Astrocyte of the spinal cord (primary cell): Measurements from ENCODE around the gene AP5S1.

Experiments used
- DNase-seq: peaks from one replicate; pipeline ENCODE4 v3.0.0; 2011; ENCODE audit warnings: low read depth, low spot score
- H3K4me3 ChIP-seq: 2 replicates; pipeline ENCODE4 v1.5.1; 2011; ENCODE audit warnings: low read depth, mild to moderate bottlenecking, low read length, moderate library complexity
- CTCF ChIP-seq: IDR thresholded peaks from 2 replicates; pipeline ENCODE4 v1.5.1; 2012; ENCODE audit warnings: low read depth, mild to moderate bottlenecking, low read length, inconsistent platforms
- in situ Hi-C: cut with HindIII; loops from 2 replicates; pipeline ENCODE4 v1.10.0; 2017; ENCODE audit warnings: low sequenced_read_pairs

AP5S1 gene

GRCh38 chr20:3858689-3859088, 38.3 kb downstream of the AP5S1 start:
- TF ChIP-seq CTCF = no peak
- DNase-seq = no peak
- no peak overlapping the region for H3K4me3 ChIP-seq
- in situ Hi-C loops = no loop called here

DNA sequence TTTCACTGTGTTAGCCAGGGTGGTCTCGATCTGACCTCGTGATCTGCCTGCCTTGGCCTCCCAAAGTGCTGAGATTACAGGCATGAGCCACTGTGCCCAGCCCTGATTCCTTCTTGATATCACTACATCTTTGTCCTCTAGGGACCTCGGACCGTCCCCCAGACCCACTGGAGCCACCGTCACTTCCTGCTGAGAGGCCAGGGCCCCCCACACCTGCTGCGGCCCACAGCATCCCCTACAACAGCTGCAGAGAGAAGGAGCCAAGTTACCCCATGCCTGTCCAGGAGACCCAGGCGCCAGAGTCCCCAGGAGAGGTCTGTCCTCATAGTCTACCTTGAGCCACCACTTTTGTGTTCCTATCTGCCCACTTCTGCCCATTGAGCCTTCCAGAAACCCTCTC, 40.8 kb downstream of the AP5S1 start:
- no peak for TF ChIP-seq CTCF
- in situ Hi-C loops = no loop called here
- no peak for DNase-seq
- H3K4me3 ChIP-seq = no peak overlapping the region

DNA sequence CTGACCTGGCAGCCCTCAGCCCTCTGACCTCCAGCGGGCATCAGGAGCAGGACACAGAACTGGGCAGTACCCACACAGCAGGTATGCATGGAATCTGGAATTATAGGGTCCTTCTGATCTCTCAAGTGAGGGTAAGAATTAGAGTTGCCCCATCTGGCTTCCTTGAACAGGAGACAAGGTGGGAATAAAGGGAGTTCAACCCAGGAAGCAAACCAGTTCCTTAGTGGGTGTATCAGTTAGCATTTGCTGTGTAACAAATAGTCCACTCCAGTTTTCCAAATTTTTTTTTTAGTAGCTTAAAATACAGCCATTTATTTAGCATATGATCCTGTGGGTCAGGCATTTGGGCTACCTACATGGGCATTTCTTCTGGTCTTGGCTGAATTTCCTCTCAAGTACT, 42.0 kb downstream of the AP5S1 start:
- no peak for TF ChIP-seq CTCF
- H3K4me3 ChIP-seq = no peak overlapping the region
- in situ Hi-C loops = no loop called here
- no peak for DNase-seq

GRCh38 chr20:3863317-3863716, 43.0 kb downstream of the AP5S1 start:
- TF ChIP-seq CTCF = no peak
- no peak overlapping the region for H3K4me3 ChIP-seq
- in situ Hi-C loops = no loop called here
- no peak for DNase-seq

DNA sequence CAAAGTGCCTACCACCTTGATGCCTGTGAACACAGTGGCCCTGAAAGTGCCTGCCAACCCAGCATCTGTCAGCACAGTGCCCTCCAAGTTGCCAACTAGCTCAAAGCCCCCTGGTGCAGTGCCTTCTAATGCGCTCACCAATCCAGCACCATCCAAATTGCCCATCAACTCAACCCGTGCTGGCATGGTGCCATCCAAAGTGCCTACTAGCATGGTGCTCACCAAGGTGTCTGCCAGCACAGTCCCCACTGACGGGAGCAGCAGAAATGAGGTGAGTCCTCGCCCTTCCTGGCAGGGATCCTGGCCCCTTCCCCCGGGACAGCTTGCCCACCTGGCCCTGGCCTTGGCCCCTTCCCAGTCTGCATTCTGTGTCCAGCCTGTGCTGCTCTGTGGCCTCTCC, 44.2 kb downstream of the AP5S1 start:
- no peak overlapping the region for H3K4me3 ChIP-seq
- DNase-seq = no peak
- no peak for TF ChIP-seq CTCF
- in situ Hi-C loops = no loop called here

GRCh38 chr20:3865152-3865886, 45.0 kb downstream of the AP5S1 start:
- H3K4me3 ChIP-seq = no peak overlapping the region
- no peak for TF ChIP-seq CTCF
- DNase-seq = no peak
- in situ Hi-C loops = no loop called here

GRCh38 chr20:3865887-3866407, 45.6 kb downstream of the AP5S1 start:
- DNase-seq = no peak
- H3K4me3 ChIP-seq = no peak overlapping the region
- in situ Hi-C loops = no loop called here
- TF ChIP-seq CTCF = no peak
